Measurements from ENCODE around the gene CASP5.
"Not testable (repeated sequence)": the region's sequence is repeated elsewhere in the genome, so short reads cannot be mapped to it uniquely, and the experiment has no call there.

GRCh38 chr11:105044557-105045524 is 21.9 kb upstream of the CASP5 start, which contains the start of gene CARD16:
- TF ChIP-seq ZNF274 (IDR thresholded peaks at IDR 0.05; ENCODE audit: low read depth, low read length); YY1 (IDR thresholded peaks at IDR 0.05; ENCODE audit: insufficient read depth, insufficient read length): not testable (repeated sequence)

All from NT2/D1 (cell line).